ENCODE data around the gene TCIRG1. TPM values are rescaled to one million over a fixed set of nuclear protein-coding genes. Genes with fewer than 3 reads are reported as not detected.

The TCIRG1 gene
- total RNA-seq, 1 donor from 2014 or later: 385 TPM

DNA sequence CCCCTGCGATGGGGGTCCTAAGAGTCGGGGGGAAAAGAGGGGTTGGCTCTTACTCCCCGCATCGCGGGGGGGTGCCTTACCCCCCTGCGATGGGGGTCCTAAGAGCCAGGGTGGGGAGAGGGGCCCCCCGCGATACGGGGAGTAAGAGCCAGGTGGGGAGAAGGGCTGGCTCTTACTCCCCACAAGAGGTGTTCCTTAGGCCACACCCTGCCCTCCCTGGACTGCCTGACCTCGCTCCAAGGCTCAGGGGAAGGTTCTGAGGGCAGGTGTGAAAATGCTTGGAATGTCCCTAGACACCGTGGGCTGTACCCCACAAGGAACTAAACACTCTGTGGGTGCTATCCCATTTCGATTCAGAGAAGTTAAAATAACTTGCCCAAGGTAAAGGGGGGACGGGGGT, 42.8 kb upstream of the TCIRG1 start:
- Histone ChIP-seq H3K9me3 (no peaks in the 10 kb centered on the region), H3K27ac (no peak overlapping the region), H3K4me3 (no peak overlapping the region), H3K36me3 (peaks cover 0 to 5% of the 10 kb centered on the region in 2 donors), H3K27me3 (no peaks in the 10 kb centered on the region), H3K4me1 (peaks cover 0 to 5% of the 10 kb centered on the region in 2 donors)
- DNase-seq (ENCODE audit: low spot score in 2 of 2): no peak
- intact Hi-C loops (cut with DNase I): no loop called here
- TF ChIP-seq, protein P1, sequence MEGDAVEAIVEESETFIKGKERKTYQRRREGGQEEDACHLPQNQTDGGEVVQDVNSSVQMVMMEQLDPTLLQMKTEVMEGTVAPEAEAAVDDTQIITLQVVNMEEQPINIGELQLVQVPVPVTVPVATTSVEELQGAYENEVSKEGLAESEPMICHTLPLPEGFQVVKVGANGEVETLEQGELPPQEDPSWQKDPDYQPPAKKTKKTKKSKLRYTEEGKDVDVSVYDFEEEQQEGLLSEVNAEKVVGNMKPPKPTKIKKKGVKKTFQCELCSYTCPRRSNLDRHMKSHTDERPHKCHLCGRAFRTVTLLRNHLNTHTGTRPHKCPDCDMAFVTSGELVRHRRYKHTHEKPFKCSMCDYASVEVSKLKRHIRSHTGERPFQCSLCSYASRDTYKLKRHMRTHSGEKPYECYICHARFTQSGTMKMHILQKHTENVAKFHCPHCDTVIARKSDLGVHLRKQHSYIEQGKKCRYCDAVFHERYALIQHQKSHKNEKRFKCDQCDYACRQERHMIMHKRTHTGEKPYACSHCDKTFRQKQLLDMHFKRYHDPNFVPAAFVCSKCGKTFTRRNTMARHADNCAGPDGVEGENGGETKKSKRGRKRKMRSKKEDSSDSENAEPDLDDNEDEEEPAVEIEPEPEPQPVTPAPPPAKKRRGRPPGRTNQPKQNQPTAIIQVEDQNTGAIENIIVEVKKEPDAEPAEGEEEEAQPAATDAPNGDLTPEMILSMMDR (IDR thresholded peaks at IDR 0.05): no peak

DNA sequence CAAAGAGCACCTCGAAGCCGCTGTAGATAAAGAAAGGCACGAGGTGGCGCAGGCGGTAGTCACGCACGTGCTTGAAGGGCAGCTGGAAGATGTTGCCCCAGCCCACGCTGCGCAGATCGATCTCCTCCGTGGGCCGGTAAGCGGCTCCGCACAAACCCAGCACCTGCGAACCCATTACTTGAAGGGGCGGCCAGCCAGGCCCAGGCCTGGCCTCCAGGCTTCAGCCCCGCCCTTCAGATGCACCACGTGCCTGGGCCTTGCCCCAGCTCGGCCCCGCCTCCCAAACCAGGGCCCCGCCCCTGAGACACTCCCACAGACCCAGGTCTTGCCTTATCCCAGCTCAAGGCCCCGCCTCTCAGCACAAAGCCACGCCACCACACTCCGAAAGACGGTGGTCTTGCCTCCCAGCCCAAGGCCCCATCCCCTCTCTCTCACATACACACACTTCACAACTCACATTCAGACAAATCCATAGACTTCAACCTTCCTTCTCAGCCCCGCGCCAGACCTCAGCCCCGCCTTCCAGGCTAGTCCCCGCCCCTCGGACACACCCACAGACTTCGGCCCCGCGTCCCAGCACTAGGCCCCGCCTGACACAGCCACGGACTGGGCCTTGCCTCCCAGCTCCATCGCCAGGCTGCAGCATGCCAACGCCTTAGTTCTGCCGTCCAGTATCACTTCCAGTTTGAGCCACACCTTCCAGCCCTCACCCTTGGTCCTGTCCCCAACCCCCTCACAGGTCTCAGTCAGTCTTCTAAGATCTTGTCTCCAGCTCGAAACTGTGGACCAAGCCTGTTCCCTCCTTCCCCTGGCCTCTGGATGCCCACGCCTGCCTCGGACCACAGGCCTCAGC, 42.0 kb upstream of the TCIRG1 start:
- H3K4me3 ChIP-seq: no peak overlapping the region
- H3K27ac ChIP-seq: no peak overlapping the region
- no peaks in the 10 kb centered on the region for H3K4me1 ChIP-seq
- H3K27me3 ChIP-seq: no peaks in the 10 kb centered on the region
- DNase-seq (ENCODE audit: low spot score in 2 of 2): no peak
- TF ChIP-seq, protein P1 (IDR thresholded peaks at IDR 0.05): no peak
- H3K9me3 ChIP-seq: no peaks in the 10 kb centered on the region
- intact Hi-C loops (cut with DNase I): no loop called here
- H3K36me3 ChIP-seq: peaks cover 0 to 5% of the 10 kb centered on the region in 2 donors

DNA sequence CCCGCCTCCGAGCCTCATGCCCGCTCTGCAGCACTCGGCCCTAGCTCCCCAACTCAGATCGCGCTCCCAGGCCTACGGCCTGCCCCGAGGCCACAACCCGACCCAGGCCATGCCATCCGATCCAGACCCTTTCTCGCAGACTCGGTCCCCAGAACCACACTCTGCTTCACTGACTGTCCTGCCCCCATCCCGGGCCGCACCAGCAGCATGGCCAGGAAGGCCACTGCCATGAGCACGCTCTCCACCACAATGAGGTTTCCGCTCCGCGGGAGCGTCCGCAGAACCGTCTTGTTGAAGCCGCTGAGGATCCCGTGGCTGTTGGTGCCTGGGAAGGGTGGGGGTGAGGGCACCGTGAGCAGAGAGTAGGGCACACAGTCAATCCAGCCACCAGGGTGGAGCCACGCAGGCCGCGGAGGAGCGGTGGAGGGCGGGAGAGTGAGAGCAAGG, 41.3 kb upstream of the TCIRG1 start:
- no peak for DNase-seq (ENCODE audit: low spot score in 2 of 2)
- Histone ChIP-seq H3K27me3 (no peaks in the 10 kb centered on the region), H3K4me3 (no peak overlapping the region), H3K27ac (no peak overlapping the region), H3K4me1 (no peaks in the 10 kb centered on the region), H3K9me3 (no peaks in the 10 kb centered on the region), H3K36me3 (peaks cover 0 to 5% of the 10 kb centered on the region in 2 donors)
- intact Hi-C loops (cut with DNase I): no loop called here
- TF ChIP-seq, protein P1 (IDR thresholded peaks at IDR 0.05): no peak

DNA sequence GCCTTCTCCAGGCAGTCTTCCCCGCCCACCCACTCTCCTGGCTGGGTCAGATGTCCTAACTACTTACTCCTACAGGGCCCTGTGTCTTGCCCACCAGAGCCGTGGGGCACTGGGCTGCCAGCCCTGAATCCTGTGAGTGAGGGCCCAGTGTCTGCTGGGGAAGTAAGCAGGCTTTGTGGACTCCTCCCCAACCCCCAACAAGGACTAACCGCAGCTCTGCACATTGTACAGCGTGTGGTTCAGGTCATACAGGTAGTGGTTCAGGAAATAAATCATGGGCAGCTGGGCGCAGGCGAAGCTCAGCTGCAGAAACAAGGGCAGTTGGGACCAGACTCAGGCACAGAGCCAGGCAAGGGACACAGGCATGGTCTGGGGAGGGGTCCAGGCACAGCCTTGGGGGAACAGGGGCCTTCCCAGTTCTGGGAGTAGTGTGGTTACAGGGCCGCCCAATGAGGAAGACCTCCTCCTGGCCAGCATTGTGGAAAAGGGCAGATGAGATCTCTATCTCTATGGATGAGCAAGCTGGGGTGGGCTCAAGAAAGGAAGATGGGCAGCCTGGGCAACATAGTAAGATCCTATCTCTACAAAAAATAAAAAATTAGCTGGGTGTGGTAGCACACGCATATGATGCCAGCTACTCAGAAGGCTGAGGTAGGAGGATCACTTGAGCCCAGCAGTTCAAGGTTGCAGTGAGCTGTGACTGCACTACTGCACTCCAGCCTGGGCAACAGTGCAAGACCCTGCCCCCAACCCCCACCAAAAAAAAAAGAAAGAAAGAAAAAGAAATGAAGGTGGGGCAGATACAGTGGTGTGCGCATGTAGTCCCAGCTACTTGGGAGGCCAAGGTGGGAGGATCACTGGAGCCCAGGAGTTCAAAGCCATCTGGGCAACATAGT, 40.4 kb upstream of the TCIRG1 start:
- intact Hi-C loops (cut with DNase I): no loop called here
- Histone ChIP-seq H3K27me3 (no peaks in the 10 kb centered on the region), H3K9me3 (no peaks in the 10 kb centered on the region), H3K36me3 (peaks cover 0 to 5% of the 10 kb centered on the region in 2 donors), H3K4me3 (no peak overlapping the region), H3K27ac (no peak overlapping the region), H3K4me1 (peaks cover 0 to 2% of the 10 kb centered on the region in 2 donors)
- TF ChIP-seq, protein P1 (IDR thresholded peaks at IDR 0.05): no peak
- no peak for DNase-seq (ENCODE audit: low spot score in 2 of 2)

DNA sequence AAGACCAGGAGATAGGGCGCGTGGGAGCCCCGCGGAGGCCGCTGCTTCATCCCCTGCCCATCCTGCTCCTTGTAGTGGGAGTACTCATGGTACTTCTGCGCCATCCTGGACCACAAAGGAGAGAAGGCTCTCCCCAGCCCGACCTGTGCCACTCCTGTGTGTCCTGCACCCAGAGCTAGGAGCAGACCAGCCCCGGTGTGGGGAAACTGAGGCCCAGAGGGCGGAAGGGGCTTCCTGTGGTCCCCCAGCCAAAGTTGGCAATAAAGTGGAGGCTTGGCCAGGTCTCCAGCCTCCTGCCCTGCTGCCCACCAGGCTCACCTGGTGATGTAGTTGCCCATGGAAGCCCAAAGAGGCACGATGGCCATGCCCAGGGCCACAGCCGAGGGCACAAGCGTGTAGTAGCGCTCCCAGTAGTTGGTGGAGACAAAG, 39.6 kb upstream of the TCIRG1 start:
- H3K27me3 ChIP-seq: no peaks in the 10 kb centered on the region
- no peaks in the 10 kb centered on the region for H3K9me3 ChIP-seq
- no peak for DNase-seq (ENCODE audit: low spot score in 2 of 2)
- H3K4me1 ChIP-seq: peaks cover 0 to 2% of the 10 kb centered on the region in 2 donors
- H3K36me3 ChIP-seq: peaks cover 0 to 5% of the 10 kb centered on the region in 2 donors
- no peak overlapping the region for H3K4me3 ChIP-seq
- no peak overlapping the region for H3K27ac ChIP-seq
- TF ChIP-seq, protein P1 (IDR thresholded peaks at IDR 0.05): no peak
- intact Hi-C loops (cut with DNase I): no loop called here
